Sciatic nerve (tissue), 2 donors: ENCODE results near the gene MRPS5. TPM values are rescaled to one million over a fixed set of nuclear protein-coding genes. Genes with fewer than 3 reads are reported as not detected.

Source experiments
- ATAC-seq: fragments of 200-7000 bp; cut with Tn5 transposase; one replicate; pipeline ENCODE4 v1.9.1; 2020; ENCODE audit warnings: mild to moderate bottlenecking, moderate library complexity
- DNase-seq: peaks from one replicate; pipeline ENCODE4 v3.0.0-alpha.2; 2020; ENCODE audit warnings: low spot score
- intact Hi-C: fragments of 100-400 bp; cut with DNase I; formaldehyde crosslinking; loops from one replicate; pipeline ENCODE4 v1.14.2; 2022
- total RNA-seq: library from RNA; stranded (reverse); fragmentation: NEBNext Ultra II Directional; extraction: Animal tissue kit (Norgen Biotek cat#: 25700); gene quantifications from one replicate; pipeline ENCODE4 v1.2.1, GENCODE V29; 2021
- donor health status: DM: no; HTN: no; CAD: no.
- donor health status: DM: no; HTN: no; CAD: no.

MRPS5 gene
- total RNA-seq, 1 donor from 2014 or later: 49.1 TPM

DNA sequence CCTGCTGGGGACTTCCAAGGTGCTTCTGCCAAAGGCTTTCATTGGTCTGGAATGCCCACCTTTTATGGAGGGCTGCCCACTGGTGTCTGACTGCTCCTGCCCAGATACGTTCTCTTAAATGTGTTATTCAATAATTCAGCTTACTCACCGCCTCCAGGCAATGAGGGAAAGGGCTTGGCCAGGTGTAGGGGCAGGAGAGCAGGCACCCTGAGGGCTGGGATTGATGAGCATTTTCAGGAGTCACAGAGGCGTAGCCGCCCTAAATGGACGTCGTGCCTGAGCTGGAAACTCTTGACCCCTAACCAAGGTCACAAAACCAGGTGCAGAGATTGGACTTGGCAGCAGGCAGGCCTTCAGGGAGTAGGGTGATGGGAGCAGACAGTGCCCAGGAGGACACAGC lies 69.3 kb downstream of the MRPS5 start:
- ATAC-seq: no peak
- no peak for DNase-seq
- intact Hi-C loops: no loop called here

GRCh38 chr2:95051626-95052025 lies 70.0 kb downstream of the MRPS5 start:
- intact Hi-C loops: no loop called here
- ATAC-seq (no peak), DNase-seq (no peak)

DNA sequence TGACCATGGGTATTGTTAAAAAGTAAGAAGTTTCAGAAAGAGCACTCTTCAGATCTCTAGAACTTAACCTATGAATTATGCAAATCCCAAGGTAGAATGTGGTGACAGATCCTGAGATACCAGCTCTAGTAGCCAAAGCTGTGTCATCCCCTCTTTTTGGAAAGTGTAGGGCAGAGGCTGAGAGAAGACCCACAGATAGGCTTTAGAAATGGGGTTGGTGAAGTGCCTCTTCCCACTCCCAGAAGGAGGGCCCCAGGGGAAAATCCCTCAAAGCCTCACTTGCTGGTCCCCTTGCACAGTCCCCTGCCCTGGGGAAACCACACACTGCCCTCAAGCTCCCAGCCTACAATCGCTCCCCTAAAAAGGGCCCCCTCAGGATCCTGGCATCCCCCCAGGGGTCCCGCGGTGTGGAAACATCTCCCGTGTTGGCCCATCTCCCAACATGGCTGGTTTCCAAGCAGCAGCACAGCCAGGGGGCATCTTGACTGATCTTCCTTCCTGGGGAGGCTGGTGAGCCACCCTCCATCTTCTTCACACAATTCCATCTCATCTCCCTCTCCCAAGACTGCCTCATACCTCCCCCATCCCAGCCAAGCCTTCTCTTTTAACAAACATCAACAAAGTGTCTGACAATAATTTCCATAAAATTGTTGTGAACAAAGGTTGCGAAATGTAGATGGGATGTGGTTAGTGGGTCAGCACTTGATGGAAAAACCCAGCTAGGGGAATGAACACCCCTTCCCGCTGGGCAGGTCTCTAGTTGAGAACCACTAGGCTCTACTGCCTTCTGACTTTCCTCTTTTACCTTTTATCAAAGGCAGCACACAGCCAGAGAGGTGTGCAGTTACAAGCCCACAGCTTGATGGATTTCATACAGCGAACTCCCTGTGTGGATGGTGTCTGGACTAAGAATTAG lies 71.0 kb downstream of the MRPS5 start:
- DNase-seq (no peak), ATAC-seq (no peak)
- intact Hi-C loops: no loop called here

GRCh38 chr2:95049961-95050360 lies 71.6 kb downstream of the MRPS5 start:
- DNase-seq (no peak), ATAC-seq (no peak)
- intact Hi-C loops: no loop called here

- no peak for DNase-seq
- no peak for ATAC-seq
- intact Hi-C loops: no loop called here
Measured at GRCh38 chr2:95049683-95049955, 72.0 kb downstream of the MRPS5 start.

DNA sequence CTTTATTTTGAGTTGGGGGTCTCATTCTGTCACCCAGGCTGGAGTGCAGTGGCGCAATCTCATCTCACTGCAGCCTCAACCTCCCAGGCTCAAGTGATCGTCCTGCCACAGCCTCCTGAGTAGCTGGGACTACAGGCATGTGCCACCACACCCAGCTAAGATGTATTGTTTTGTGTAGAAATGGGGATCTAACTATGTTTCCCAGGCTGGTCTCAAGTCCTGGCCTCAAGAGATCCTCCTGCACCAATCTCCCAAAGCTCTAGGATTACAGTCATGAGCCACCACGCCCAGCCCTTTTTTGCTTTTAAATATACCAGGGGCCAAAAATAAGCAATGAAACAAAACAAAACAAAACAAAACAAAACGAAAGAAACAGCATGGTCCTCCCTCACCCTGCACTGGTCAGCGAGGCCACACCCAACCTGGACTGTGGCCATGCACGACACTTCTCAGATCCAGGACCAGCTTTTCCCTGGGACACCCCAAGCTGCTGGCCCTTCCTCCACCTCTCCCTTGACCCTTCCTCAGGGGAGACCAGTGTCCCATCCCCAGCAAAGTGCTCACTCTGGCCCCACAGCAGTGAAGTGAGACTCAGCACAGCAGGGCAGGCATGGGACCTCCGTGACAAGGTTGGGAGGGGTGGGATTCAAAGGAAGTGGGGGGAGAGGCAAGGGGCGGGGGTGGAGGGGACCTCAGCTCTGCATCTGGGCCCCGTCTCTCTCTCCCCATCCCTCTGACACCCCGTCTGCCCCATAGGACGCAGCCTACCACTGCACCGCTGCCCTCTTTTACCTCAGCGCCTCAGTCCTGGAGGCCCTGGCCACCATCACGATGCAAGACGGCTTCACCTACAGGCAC lies 72.6 kb downstream of the MRPS5 start:
- intact Hi-C loops: no loop called here
- DNase-seq (no peak), ATAC-seq (no peak)

DNA sequence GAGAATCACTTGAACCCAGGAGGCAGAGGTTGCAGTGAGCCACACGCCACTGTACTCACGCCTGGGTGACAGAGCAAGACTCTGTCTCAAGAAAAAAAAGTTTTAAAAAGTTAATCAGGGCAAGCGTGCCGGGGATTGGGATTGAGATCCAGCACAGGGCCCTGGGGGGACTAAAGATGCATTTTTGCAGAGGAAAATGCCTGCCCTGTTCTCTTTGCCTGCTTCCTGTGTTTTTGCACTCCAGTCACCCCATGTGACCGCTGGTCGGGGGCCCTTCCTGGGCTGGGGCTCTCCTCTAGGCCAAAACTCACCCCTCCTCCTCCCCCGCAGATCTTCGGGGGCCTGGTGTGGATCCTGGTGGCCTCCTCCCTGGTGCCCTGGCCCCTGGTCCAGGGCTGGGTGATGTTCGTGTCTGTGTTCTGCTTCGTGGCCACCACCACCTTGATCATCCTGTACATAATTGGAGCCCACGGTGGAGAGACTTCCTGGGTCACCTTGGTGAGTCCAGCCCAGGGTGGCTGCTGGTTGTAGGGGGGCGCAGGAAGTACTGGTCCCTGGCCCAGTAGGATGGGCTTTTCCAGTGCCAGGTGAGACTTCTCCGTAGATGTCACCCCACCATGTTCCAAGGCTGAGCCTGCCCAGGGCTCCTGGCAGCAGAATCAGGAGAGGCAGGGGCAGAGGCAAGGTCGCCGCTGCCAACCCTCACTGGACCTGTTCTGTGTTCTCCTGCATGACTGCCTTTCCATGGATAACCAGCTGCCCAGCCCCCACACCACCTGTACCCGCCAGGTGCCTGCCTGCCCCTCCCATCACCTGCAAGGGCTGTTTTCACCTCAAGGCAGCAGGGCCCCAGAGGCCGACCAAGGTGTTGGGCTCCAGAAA lies 73.7 kb downstream of the MRPS5 start:
- ATAC-seq (no peak), DNase-seq (no peak)
- intact Hi-C loops: no loop called here

GRCh38 chr2:95046371-95047112 lies 75.1 kb downstream of the MRPS5 start:
- no peak for ATAC-seq
- intact Hi-C loops: no loop called here

DNA sequence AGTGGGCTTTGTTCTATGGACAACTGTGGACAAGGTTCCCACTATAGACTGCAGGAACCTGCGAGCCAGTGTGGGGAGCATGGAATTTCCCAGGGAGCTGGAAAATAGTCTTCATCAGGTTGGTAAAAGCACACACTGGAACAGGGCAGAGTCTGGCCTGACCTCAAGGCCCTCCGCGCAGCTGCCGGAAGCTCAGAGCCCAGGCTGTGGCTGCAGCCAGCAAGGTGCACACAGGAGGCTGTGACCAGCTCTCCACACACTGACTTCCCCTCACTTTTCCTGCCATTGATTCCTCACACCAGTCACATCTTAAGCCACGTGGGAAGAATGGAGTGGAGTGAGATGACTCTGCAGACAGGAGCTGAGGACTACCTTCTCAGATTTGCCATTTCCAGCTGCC lies 77.0 kb downstream of the MRPS5 start:
- ATAC-seq: no peak
- intact Hi-C loops: no loop called here

More at GRCh38 chr2:95046371-95047112, 75.1 kb downstream of the MRPS5 start:
- no peak for DNase-seq

DNA sequence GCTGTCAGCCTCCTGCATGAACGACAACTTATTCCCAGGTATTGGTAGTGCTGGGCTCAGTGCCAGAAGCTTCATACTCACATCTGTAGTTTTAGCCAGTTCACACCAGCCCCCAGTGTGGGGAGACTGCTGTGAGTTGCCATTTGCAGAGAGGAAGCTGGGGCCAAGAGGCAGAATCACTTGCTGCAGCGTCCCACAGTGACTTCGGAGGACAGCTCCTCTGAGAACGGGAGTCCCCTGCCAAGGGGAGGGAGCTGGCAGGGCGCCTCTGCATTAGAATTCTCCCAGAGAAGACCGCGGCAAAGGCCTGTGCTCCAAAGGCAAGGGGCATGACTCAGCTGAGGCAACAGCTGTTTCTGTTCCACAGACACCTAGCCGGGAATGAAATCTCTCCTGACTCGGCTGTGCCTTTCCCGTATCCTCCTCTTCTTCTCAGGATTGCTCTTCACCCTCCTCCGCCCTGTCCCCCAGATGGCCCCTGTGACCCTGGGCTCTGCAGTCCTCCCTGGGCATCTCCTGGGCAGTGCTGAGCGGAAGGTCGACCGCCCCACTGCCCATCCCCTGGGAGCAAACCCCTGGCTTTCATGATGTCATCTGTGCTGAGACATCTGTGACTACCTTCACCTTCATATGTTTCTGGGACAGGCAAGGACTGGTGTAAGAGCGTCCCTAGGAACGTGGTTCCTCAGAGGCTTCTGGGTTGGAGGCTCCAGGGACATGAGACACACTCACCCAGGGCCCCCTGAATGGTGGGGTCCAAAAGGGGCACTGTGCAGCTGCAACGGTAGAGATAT lies 78.1 kb downstream of the MRPS5 start:
- DNase-seq: peak; percentile 79
- intact Hi-C loops: no loop called here
- peak; percentile 84 for ATAC-seq

More for the DNA sequence above, 77.0 kb downstream of the MRPS5 start:
- DNase-seq: no peak

- intact Hi-C loops: no loop called here
- ATAC-seq: peak; percentile 27
- DNase-seq: no peak
Measured at GRCh38 chr2:95042472-95043271, 78.9 kb downstream of the MRPS5 start.

DNA sequence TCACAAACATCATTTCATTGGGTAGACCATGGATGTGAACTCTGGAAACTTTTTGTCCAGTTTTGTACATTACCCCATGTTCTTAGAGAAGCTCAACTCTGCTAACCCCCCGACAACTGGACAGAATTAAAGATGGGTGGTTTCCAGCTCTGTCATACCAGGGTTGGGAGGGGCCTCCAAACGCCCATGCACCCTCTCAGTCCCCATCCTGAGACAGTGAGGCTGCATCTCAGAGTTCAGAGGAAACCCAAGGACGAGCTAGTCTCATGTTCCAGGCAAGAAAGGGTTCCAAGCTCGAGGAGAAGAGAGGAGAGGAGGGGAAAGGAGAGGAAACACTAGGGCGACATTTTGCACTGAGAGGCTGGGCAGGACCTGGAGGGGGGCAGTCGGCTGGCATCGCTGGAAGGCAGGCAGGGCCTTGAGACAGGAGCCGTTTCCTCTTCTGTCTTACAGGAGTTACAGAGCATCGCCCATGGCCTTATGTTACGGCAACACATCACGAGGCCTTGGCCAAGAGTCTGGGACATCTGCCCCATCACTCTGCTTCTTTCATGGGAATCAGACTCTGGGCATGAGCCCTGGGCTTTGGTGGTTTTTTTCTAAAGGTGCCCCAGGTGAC lies 79.7 kb downstream of the MRPS5 start:
- intact Hi-C loops: no loop called here
- ATAC-seq: no peak
- no peak for DNase-seq

DNA sequence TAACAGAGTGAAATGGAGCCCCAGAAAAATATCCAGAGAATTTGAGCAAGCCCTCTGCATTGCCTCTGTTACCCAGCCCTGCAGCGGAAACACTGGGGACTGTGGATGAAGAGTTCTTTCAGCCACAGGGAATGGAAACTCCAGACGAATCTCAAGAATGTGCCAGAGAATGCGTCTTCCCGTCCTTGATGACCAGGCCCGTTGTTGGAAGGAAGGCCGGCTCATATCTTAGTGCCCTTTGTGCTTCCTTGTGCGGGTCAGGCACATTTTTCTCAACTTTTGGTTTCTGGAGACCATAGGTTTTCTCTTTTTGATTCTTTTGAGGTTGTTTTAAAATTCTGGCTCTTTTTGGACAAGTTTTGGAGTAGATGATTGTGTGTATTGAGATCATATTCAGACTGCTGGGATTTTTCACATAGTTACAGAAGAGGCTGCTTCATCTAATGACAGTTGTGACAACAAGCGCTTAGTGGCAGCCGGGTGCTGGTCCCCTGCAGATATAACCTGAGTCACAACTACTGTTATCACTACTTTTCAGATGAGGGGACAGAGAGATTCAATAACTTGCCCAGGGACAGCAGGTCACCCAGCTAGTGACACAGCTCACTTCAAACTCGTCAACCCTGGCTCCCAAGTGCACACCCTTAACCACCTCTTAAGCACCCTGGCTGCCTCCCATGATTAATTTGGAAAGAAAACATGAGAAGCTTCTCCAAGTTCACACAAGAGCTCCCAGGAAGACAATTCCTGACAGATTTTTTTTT lies 80.4 kb downstream of the MRPS5 start:
- no peak for ATAC-seq
- DNase-seq: no peak
- intact Hi-C loops: no loop called here

DNA sequence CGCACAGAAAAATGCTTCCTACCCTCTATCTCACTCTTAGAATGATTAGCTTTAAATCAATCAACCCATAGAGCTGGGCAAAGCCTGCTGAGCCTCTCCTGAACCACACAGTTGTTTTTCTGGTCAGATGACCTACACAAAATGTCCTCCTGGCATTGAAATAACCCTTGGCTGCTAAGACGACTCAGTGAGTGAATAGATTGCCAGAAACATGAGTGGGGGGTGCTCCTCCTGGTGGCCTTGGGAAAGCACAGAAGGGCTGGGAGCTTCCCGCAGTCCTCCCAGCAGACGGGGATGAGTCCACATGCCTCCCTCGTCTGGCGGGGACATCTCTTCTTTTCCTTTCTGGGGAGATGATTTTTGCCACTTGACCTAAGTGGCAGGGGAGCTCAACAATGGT lies 81.2 kb downstream of the MRPS5 start:
- no peak for ATAC-seq
- intact Hi-C loops: no loop called here
- no peak for DNase-seq

- DNase-seq (no peak), ATAC-seq (no peak)
- intact Hi-C loops: no loop called here
Measured at GRCh38 chr2:95039978-95040377, 81.6 kb downstream of the MRPS5 start.

DNA sequence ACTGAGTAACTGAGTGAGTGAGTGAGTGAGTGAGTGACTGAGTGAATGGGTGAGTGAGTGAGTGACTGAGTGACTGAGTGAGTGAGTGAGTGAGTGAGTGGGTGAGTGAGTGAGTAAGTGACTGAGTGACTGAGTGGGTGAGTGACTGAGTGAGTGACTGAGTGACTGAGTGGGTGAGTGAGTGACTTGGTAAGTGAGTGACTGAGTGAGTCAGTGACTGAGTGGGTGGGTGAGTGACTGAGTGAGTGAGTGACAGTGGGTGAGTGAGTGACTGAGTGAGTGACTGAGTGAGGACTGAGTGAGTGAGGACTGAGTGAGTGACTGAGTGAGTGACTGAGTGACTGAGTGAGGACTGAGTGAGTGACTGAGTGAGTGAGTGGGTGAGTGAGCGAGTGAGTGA lies 82.2 kb downstream of the MRPS5 start:
- intact Hi-C loops: no loop called here
- ATAC-seq: no peak
- DNase-seq: no peak
